HL-60 (cell line): ENCODE data around the gene FGF1.

Source experiments
- CTCF ChIP-seq: IDR thresholded peaks from one replicate; pipeline ENCODE4 v1.5.1; 2011; ENCODE audit warnings: low read length, control low read depth, inconsistent platforms; ENCODE audit not compliant: insufficient read depth
- POLR2AphosphoS5 ChIP-seq: IDR thresholded peaks from 2 replicates; pipeline ENCODE4 v1.6.1; 2012; ENCODE audit warnings: low read depth
- TF ChIP-seq, protein P1 (sequence below): IDR thresholded peaks from 2 replicates; pipeline ENCODE4 v1.6.1; 2012; ENCODE audit warnings: low read depth; ENCODE audit not compliant: insufficient replicate concordance

GRCh38 chr5:142551338-142552067 lies 134.4 kb downstream of the FGF1 start:
- TF ChIP-seq CTCF (no peak), POLR2AphosphoS5 (no peak)
- TF ChIP-seq, protein P1, sequence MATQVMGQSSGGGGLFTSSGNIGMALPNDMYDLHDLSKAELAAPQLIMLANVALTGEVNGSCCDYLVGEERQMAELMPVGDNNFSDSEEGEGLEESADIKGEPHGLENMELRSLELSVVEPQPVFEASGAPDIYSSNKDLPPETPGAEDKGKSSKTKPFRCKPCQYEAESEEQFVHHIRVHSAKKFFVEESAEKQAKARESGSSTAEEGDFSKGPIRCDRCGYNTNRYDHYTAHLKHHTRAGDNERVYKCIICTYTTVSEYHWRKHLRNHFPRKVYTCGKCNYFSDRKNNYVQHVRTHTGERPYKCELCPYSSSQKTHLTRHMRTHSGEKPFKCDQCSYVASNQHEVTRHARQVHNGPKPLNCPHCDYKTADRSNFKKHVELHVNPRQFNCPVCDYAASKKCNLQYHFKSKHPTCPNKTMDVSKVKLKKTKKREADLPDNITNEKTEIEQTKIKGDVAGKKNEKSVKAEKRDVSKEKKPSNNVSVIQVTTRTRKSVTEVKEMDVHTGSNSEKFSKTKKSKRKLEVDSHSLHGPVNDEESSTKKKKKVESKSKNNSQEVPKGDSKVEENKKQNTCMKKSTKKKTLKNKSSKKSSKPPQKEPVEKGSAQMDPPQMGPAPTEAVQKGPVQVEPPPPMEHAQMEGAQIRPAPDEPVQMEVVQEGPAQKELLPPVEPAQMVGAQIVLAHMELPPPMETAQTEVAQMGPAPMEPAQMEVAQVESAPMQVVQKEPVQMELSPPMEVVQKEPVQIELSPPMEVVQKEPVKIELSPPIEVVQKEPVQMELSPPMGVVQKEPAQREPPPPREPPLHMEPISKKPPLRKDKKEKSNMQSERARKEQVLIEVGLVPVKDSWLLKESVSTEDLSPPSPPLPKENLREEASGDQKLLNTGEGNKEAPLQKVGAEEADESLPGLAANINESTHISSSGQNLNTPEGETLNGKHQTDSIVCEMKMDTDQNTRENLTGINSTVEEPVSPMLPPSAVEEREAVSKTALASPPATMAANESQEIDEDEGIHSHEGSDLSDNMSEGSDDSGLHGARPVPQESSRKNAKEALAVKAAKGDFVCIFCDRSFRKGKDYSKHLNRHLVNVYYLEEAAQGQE, result no peak
